Loucy (cell line): ENCODE measurements around the gene ZNF699.

Experiments used
- H2AFZ ChIP-seq: fragments of 200-600 bp; sonication (generic); 2 replicates; pipeline ENCODE4 v1.6.0; 2016; ENCODE audit warnings: antibody characterized with exemption, mild to moderate bottlenecking, low read length, moderate library complexity
- H3F3A ChIP-seq: fragments of 200-600 bp; 2 replicates; pipeline ENCODE4 v1.6.0; 2016; ENCODE audit warnings: antibody characterized with exemption, low read depth, mild to moderate bottlenecking
- H3K27me3 ChIP-seq: fragments of 200-600 bp; sonication (generic); 2 replicates; pipeline ENCODE4 v1.6.1; 2014; ENCODE audit warnings: low read length, mild to moderate bottlenecking; ENCODE audit not compliant: insufficient read depth, poor library complexity, severe bottlenecking
- H3K36me3 ChIP-seq: fragments of 200-600 bp; sonication (generic); 2 replicates; pipeline ENCODE4 v1.6.1; 2016; ENCODE audit warnings: low read length; ENCODE audit not compliant: insufficient read depth
- H3K4me1 ChIP-seq: fragments of 200-600 bp; sonication (generic); 2 replicates; pipeline ENCODE4 v1.5.1; 2014; ENCODE audit warnings: low read length, mild to moderate bottlenecking; ENCODE audit not compliant: insufficient read depth, poor library complexity, severe bottlenecking
- H3K4me2 ChIP-seq: fragments of 200-600 bp; sonication (generic); 2 replicates; pipeline ENCODE4 v1.6.0; 2014; ENCODE audit warnings: antibody characterized with exemption, low read length, low read depth, mild to moderate bottlenecking; ENCODE audit not compliant: poor library complexity, severe bottlenecking
- H3K4me3 ChIP-seq: fragments of 200-600 bp; sonication (generic); 2 replicates; pipeline ENCODE4 v1.5.1; 2014; ENCODE audit warnings: low read length, mild to moderate bottlenecking, mixed read lengths; ENCODE audit not compliant: poor library complexity, severe bottlenecking
- H3K79me2 ChIP-seq: fragments of 200-600 bp; sonication (generic); 2 replicates; pipeline ENCODE4 v1.6.1; 2014; ENCODE audit warnings: low read length; ENCODE audit not compliant: insufficient read depth
- H3K9ac ChIP-seq: fragments of 200-600 bp; sonication (generic); 2 replicates; pipeline ENCODE4 v1.6.0; 2014; ENCODE audit warnings: mild to moderate bottlenecking, low read depth, low read length, moderate library complexity; ENCODE audit not compliant: poor library complexity, severe bottlenecking
- H3K9me2 ChIP-seq: fragments of 200-600 bp; sonication (generic); replicated peaks from 2 replicates; pipeline ENCODE4 v1.6.1; 2016; ENCODE audit warnings: low read depth, low read length, mixed read lengths
- H3K9me3 ChIP-seq: fragments of 200-600 bp; sonication (generic); 2 replicates; pipeline ENCODE4 v1.6.1; 2014; ENCODE audit warnings: mild to moderate bottlenecking, antibody characterized with exemption, low read length, low read depth; ENCODE audit not compliant: insufficient read depth
- H4K20me1 ChIP-seq: fragments of 200-600 bp; sonication (generic); 2 replicates; pipeline ENCODE4 v1.6.0; 2014; ENCODE audit warnings: antibody characterized with exemption, low read length, mild to moderate bottlenecking; ENCODE audit not compliant: insufficient read depth, poor library complexity, severe bottlenecking
- CTCF ChIP-seq: fragments of 200-600 bp; sonication (generic); conservative IDR thresholded peaks from 2 replicates; pipeline ENCODE4 v1.5.1; 2014; ENCODE audit warnings: mild to moderate bottlenecking, antibody characterized with exemption, low read length
- EZH2phosphoT487 ChIP-seq: fragments of 200-600 bp; IDR thresholded peaks from 2 replicates; pipeline ENCODE4 v1.6.1; 2018; ENCODE audit warnings: antibody characterized with exemption, mild to moderate bottlenecking, moderate library complexity, borderline replicate concordance

The ZNF699 gene

GRCh38 chr19:9308091-9308770 lies 1.4 kb downstream of the ZNF699 start:
- no peaks in the 10 kb centered on the region for H3K36me3 ChIP-seq
- no peak for TF ChIP-seq CTCF
- no peak for TF ChIP-seq EZH2phosphoT487
- no peak overlapping the region for H2AFZ ChIP-seq
- peaks cover 13% of the 10 kb centered on the region for H3K79me2 ChIP-seq
- no peaks in the 10 kb centered on the region for H4K20me1 ChIP-seq
- peak overlapping the region; percentile 85 for H3K9ac ChIP-seq
- H3F3A ChIP-seq, result no peaks in the 10 kb centered on the region
- H3K9me3 ChIP-seq, result no peaks in the 10 kb centered on the region
- H3K4me3 ChIP-seq, result peak overlapping the region; percentile 95
- H3K4me1 ChIP-seq, result peaks cover 9% of the 10 kb centered on the region
- H3K4me2 ChIP-seq, result peak overlapping the region; percentile 76
- H3K9me2 ChIP-seq, result no peaks in the 10 kb centered on the region
- no peaks in the 10 kb centered on the region for H3K27me3 ChIP-seq

GRCh38 chr19:9306443-9306842 lies 3.2 kb downstream of the ZNF699 start:
- Histone ChIP-seq H4K20me1 (no peaks in the 10 kb centered on the region), H2AFZ (no peak overlapping the region), H3K27me3 (no peaks in the 10 kb centered on the region), H3K4me2 (peak overlapping the region; percentile 43), H3K4me3 (no peak overlapping the region), H3K9me3 (no peaks in the 10 kb centered on the region), H3F3A (no peaks in the 10 kb centered on the region), H3K9ac (no peak overlapping the region), H3K79me2 (peaks cover 13% of the 10 kb centered on the region), H3K4me1 (peaks cover 9% of the 10 kb centered on the region), H3K36me3 (peaks cover 8% of the 10 kb centered on the region; the same call in 1 of the 2 replicates), H3K9me2 (no peaks in the 10 kb centered on the region)
- TF ChIP-seq EZH2phosphoT487 (no peak), CTCF (no peak)

GRCh38 chr19:9296336-9296735 lies 13.3 kb downstream of the ZNF699 start:
- Histone ChIP-seq H3K4me2 (no peak overlapping the region), H4K20me1 (no peaks in the 10 kb centered on the region), H3K27me3 (no peaks in the 10 kb centered on the region), H3K36me3 (peaks cover 38% of the 10 kb centered on the region), H3K9ac (no peak overlapping the region), H3K9me3 (peaks cover 21% of the 10 kb centered on the region), H3K4me1 (no peaks in the 10 kb centered on the region), H3K79me2 (no peaks in the 10 kb centered on the region; the same call in 1 of the 2 replicates), H3K9me2 (no peaks in the 10 kb centered on the region), H3F3A (no peaks in the 10 kb centered on the region), H2AFZ (no peak overlapping the region), H3K4me3 (no peak overlapping the region)
- no peak for TF ChIP-seq EZH2phosphoT487
- TF ChIP-seq CTCF, result no peak
